ENCODE results near the gene CCDC107.

CCDC107 gene

GRCh38 chr9:35682520-35683315 is 24.6 kb downstream of the CCDC107 start:
- DNase-seq (ENCODE audit: low spot score): no peak
- TF ChIP-seq CTCF (IDR thresholded peaks at IDR 0.05; ENCODE audit: extremely low read depth, missing control alignments): no peak

- TF ChIP-seq CTCF (IDR thresholded peaks at IDR 0.05; ENCODE audit: extremely low read depth, missing control alignments): no peak
- no peak for DNase-seq (ENCODE audit: low spot score)
Measured at GRCh38 chr9:35683323-35683722, 25.2 kb downstream of the CCDC107 start.

GRCh38 chr9:35684921-35685320 is 26.8 kb downstream of the CCDC107 start:
- no peak for TF ChIP-seq CTCF (IDR thresholded peaks at IDR 0.05; ENCODE audit: extremely low read depth, missing control alignments)
- DNase-seq (ENCODE audit: low spot score): no peak

GRCh38 chr9:35685506-35685905 is 27.4 kb downstream of the CCDC107 start:
- no peak for DNase-seq (ENCODE audit: low spot score)
- TF ChIP-seq CTCF (IDR thresholded peaks at IDR 0.05; ENCODE audit: extremely low read depth, missing control alignments): no peak

- no peak for TF ChIP-seq CTCF (IDR thresholded peaks at IDR 0.05; ENCODE audit: extremely low read depth, missing control alignments)
- no peak for DNase-seq (ENCODE audit: low spot score)
Measured at GRCh38 chr9:35686222-35687203, 28.4 kb downstream of the CCDC107 start.

GRCh38 chr9:35687306-35687705 is 29.2 kb downstream of the CCDC107 start:
- no peak for TF ChIP-seq CTCF (IDR thresholded peaks at IDR 0.05; ENCODE audit: extremely low read depth, missing control alignments)
- DNase-seq (ENCODE audit: low spot score): no peak
